ENCODE data around the gene RBM24. TPM values are rescaled to one million over a fixed set of nuclear protein-coding genes. Genes with fewer than 3 reads are reported as not detected.

RBM24 gene
- total RNA-seq, 1 donor from 2014 or later = 31.4 TPM

DNA sequence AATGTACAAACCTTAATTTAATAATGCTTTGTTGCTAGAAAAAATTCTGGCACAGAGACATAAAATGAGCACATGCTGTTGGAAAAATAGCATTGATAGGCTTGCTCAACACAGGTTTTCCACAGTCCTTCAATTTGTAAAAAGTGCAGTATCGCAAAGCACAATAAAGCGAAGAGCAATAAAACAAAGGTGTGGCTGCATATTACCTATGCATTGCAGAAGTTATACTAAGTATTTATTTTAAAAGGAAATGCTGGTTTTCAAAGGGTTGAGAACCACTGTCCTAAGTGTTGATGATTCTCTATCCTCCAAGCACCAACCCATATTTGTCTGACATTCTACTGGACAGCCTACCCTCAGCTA lies 58.1 kb downstream of the RBM24 start:
- DNase-seq (ENCODE audit: low spot score in 2 of 2) = no peak
- no peak for FAIRE-seq

DNA sequence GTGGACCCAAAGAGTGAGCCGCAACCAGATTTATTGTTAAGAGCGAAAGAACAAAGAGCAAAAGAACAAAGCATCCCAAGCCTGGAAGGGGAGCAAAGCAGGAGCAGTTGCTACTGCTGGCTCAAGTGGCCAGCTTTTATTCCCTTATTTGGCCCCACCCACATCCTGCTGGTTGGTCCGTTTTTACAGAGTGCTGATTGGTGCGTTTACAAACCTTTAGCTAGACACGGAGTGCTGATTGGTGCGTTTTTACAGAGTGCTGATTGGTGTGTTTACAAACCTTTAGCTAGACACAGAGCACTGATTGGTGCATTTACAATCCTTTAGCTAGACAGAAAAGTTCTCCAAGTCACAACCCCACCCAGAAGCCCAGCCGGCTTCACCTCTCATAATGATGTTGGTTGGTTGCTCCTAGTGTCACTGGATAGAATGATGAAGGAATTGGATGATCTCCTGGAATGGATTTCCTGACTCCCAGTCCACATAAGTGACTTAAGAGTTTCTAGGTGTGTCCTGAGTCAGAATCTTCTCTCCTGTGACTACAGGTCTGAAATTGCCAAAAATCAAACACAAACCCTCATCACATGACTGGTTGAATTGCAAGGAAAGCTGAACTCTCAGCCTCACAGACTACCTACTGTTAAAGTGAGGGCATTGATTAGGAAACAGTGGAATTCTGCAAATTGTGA lies 60.1 kb downstream of the RBM24 start:
- no peak for DNase-seq (ENCODE audit: low spot score in 2 of 2)
- FAIRE-seq = no peak

DNA sequence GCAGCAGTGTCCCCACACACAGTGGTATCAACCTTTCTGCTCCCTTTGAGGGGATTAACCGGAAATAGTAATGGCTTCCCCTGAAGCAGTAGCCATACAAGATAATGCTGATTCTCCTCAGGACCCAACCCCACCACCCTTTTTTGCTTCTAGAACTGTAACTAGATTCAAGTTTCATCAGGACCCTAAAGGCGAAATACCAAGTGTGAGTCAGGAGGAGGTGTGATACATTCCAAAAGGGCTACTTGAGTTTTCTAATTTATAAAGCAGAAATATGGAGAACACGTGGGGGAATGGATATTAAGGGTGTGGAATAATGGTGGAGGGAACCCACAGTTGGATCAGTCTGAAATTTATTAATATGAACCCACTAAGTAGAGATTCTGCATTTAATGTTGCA lies 60.7 kb downstream of the RBM24 start:
- FAIRE-seq (no peak), DNase-seq (ENCODE audit: low spot score in 2 of 2) (no peak)

- FAIRE-seq = no peak
- no peak for DNase-seq (ENCODE audit: low spot score in 2 of 2)
Observed at GRCh38 chr6:17343215-17343614, 62.1 kb downstream of the RBM24 start.

Other genes with a start within 250 kb of the RBM24 start
- gene STMND1, start 179.3 kb upstream of the RBM24 start, total RNA-seq = not detected
- gene CAP2, start 112.2 kb downstream of the RBM24 start, total RNA-seq = 39.9 TPM